AG04449 (cell line): ENCODE data around the gene HLA-DOA.

Experiments
- CTCF ChIA-PET: fragments of 350-600 bp; formaldehyde crosslinking; extraction: SDS; loops from one replicate; lab custom pipeline; 2021; ENCODE audit warnings: antibody characterized with exemption; lab: Yijun Ruan, JAX
- POLR2A ChIA-PET: fragments of 400-600, 350-600 bp; formaldehyde crosslinking; extraction: SDS; loops from one replicate; lab custom pipeline; 2020; ENCODE audit warnings: antibody characterized with exemption, inconsistent platforms; lab: Yijun Ruan, JAX
- DNase-seq: peaks from one replicate; pipeline ENCODE4 v3.0.0-alpha.2; 2010; ENCODE audit warnings: low read depth, low spot score
- H3K4me3 ChIP-seq: 2 replicates; pipeline ENCODE4 v1.5.1; 2011; ENCODE audit warnings: low read depth, mild to moderate bottlenecking, control low read depth, low read length
- CTCF ChIP-seq: IDR thresholded peaks from one replicate; pipeline ENCODE4 v1.5.1; 2011; ENCODE audit warnings: mild to moderate bottlenecking, moderate library complexity, low read length, control low read depth, inconsistent platforms; ENCODE audit not compliant: insufficient read depth; ENCODE audit errors: missing control alignments

Gene HLA-DOA

GRCh38 chr6:32971242-32971580 is 38.2 kb downstream of the HLA-DOA start:
- POLR2A ChIA-PET = interaction anchor here (0.6 to 6.3 kb wide), 29 partner anchors 8 to 1109 kb away, joined by 3 to 104 read pairs (median 8); partner anchors contain the start of genes AGPAT1, B3GALT4, HLA-DMA and HLA-DMB
- peak overlapping the region; percentile 81 for H3K4me3 ChIP-seq
- no peak for DNase-seq
- CTCF ChIA-PET = interaction anchor here (0.9 to 13.0 kb wide), 10 partner anchors 14 to 277 kb away, joined by 3 to 182 read pairs (median 6); partner anchors contain the start of genes HLA-DMA and TAP2
- TF ChIP-seq CTCF = no peak

GRCh38 chr6:32970413-32971241 is 38.8 kb downstream of the HLA-DOA start:
- POLR2A ChIA-PET = interaction anchor here (0.6 to 6.3 kb wide), 11 partner anchors 9 to 301 kb away, joined by 3 to 104 read pairs (median 34); partner anchors contain the start of genes HLA-DMA, HLA-DMB, RPS18 and TAP2
- CTCF ChIA-PET = interaction anchor here (0.9 to 13.0 kb wide), 6 partner anchors 14 to 132 kb away, joined by 3 to 182 read pairs (median 10); partner anchors contain the start of genes HLA-DMA and TAP2
- no peak for TF ChIP-seq CTCF
- peak overlapping the region; percentile 81 for H3K4me3 ChIP-seq
- DNase-seq = peak; percentile 69

GRCh38 chr6:32969685-32970412 is 39.5 kb downstream of the HLA-DOA start:
- ChIA-PET POLR2A (interaction anchor here (0.9 to 6.3 kb wide), 8 partner anchors 10 to 279 kb away, joined by 4 to 104 read pairs (median 41); partner anchors contain the start of genes HLA-DMA and TAP2), CTCF (interaction anchor here (1.0 to 13.0 kb wide), 5 partner anchors 15 to 131 kb away, joined by 5 to 182 read pairs (median 50); partner anchors contain the start of genes HLA-DMA and TAP2)
- DNase-seq = peak; percentile 91
- H3K4me3 ChIP-seq = peak overlapping the region; percentile 81
- TF ChIP-seq CTCF = no peak

- DNase-seq = no peak
- ChIA-PET POLR2A (interaction anchor here (0.9 to 5.0 kb wide), 7 partner anchors 11 to 280 kb away, joined by 4 to 70 read pairs (median 5); partner anchors contain the start of genes HLA-DMA and TAP2), CTCF (interaction anchor here (1.0 to 13.0 kb wide), 7 partner anchors 9 to 131 kb away, joined by 4 to 182 read pairs (median 50); partner anchors contain the start of genes HLA-DMA and TAP2)
- TF ChIP-seq CTCF = no peak
- H3K4me3 ChIP-seq = peak overlapping the region; percentile 81
These were observed 40.3 kb downstream of the HLA-DOA start for GRCh38 chr6:32968867-32969684.

GRCh38 chr6:32968093-32968866 is 41.1 kb downstream of the HLA-DOA start, which contains the start of gene BRD2:
BRD2 (plus strand) TSS chr6:32968594; CDS start chr6:32972899, 4,305 bp downstream.
- peak within 1 kb of the TSS; percentile 81 for H3K4me3 ChIP-seq
- TF ChIP-seq CTCF = no peak
- POLR2A ChIA-PET = interaction anchor here (1.0 to 4.4 kb wide), 5 partner anchors 11 to 115 kb away, joined by 3 to 48 read pairs (median 5); partner anchors contain the start of genes HLA-DMA and TAP1
- CTCF ChIA-PET = interaction anchor here (1.0 to 13.0 kb wide), 9 partner anchors 9 to 130 kb away, joined by 3 to 182 read pairs (median 12); partner anchors contain the start of genes HLA-DMA and TAP2
- DNase-seq = no peak
